H9 (cell line): ENCODE data around the gene TLX1. TPM values are rescaled to one million over a fixed set of nuclear protein-coding genes. Genes with fewer than 3 reads are reported as not detected.
A peak's percentile ranks its signal among the peaks of the same experiment; 100 is the strongest.

Experiments used
- DNase-seq: peaks from one replicate; pipeline ENCODE4 v3.0.0-alpha.2; 2017
- H2AFZ ChIP-seq: one replicate; pipeline ENCODE4 v1.6.1; 2013; ENCODE audit warnings: mild to moderate bottlenecking, low read length, control low read depth, moderate library complexity
- H2AK5ac ChIP-seq: 2 replicates; pipeline ENCODE4 v1.6.1; 2013; ENCODE audit warnings: low read length, control low read depth, mixed read lengths; ENCODE audit not compliant: insufficient read length
- H2BK120ac ChIP-seq: one replicate; pipeline ENCODE4 v1.6.1; 2013; ENCODE audit warnings: low read depth, mild to moderate bottlenecking, low read length, control low read depth, inconsistent platforms; ENCODE audit not compliant: poor library complexity, severe bottlenecking
- H2BK12ac ChIP-seq: 2 replicates; pipeline ENCODE4 v1.6.1; 2013; ENCODE audit warnings: low read length, control low read depth, mixed read lengths, low read depth; ENCODE audit not compliant: insufficient read length
- H2BK15ac ChIP-seq: 2 replicates; pipeline ENCODE4 v1.6.1; 2013; ENCODE audit warnings: low read depth, low read length, control low read depth
- H2BK20ac ChIP-seq: one replicate; pipeline ENCODE4 v1.6.1; 2013; ENCODE audit warnings: low read depth, mild to moderate bottlenecking, low read length, control low read depth, inconsistent platforms; ENCODE audit not compliant: poor library complexity, severe bottlenecking
- H2BK5ac ChIP-seq: 2 replicates; pipeline ENCODE4 v1.6.1; 2013; ENCODE audit warnings: low read length, control low read depth, mixed read lengths; ENCODE audit not compliant: insufficient read length
- H3K14ac ChIP-seq: 2 replicates; pipeline ENCODE4 v1.6.1; 2013; ENCODE audit warnings: low read length, control low read depth; ENCODE audit not compliant: insufficient read depth
- H3K18ac ChIP-seq: 2 replicates; pipeline ENCODE4 v1.6.1; 2013; ENCODE audit warnings: low read depth, mild to moderate bottlenecking, mixed read lengths, low read length, control low read depth; ENCODE audit not compliant: insufficient read length
- H3K23ac ChIP-seq: 2 replicates; pipeline ENCODE4 v1.6.1; 2013; ENCODE audit warnings: low read length, control low read depth, mixed read lengths, low read depth; ENCODE audit not compliant: insufficient read length
- H3K23me2 ChIP-seq: 2 replicates; pipeline ENCODE4 v1.6.1; 2013; ENCODE audit warnings: low read depth, mild to moderate bottlenecking, mixed read lengths, low read length, control low read depth; ENCODE audit not compliant: insufficient read length, poor library complexity, severe bottlenecking
- H3K27ac ChIP-seq: 2 replicates; pipeline ENCODE4 v1.5.1; 2013; ENCODE audit warnings: low read length, control low read depth, mixed read lengths, low read depth; ENCODE audit not compliant: insufficient read length
- H3K27me3 ChIP-seq: 2 replicates; pipeline ENCODE4 v1.6.1; 2013; ENCODE audit warnings: low read length, control low read depth, inconsistent platforms; ENCODE audit not compliant: insufficient read depth
- H3K4ac ChIP-seq: 2 replicates; pipeline ENCODE4 v1.6.1; 2013; ENCODE audit warnings: low read depth, mild to moderate bottlenecking, control low read depth, inconsistent platforms, low read length, moderate library complexity
- H3K4me1 ChIP-seq: 2 replicates; pipeline ENCODE4 v1.6.1; 2013; ENCODE audit warnings: low read length, control low read depth, inconsistent platforms; ENCODE audit not compliant: insufficient read depth
- H3K4me2 ChIP-seq: 2 replicates; pipeline ENCODE4 v1.6.1; 2013; ENCODE audit warnings: low read length, control low read depth, mixed read lengths; ENCODE audit not compliant: insufficient read length, insufficient read depth
- H3K56ac ChIP-seq: 2 replicates; pipeline ENCODE4 v1.6.1; 2013; ENCODE audit warnings: low read depth, mild to moderate bottlenecking, mixed read lengths, low read length, control low read depth; ENCODE audit not compliant: insufficient read length
- H3K79me1 ChIP-seq: 2 replicates; pipeline ENCODE4 v1.6.1; 2013; ENCODE audit warnings: low read depth, mild to moderate bottlenecking, moderate library complexity, low read length, control low read depth, inconsistent platforms; ENCODE audit not compliant: insufficient read depth, poor library complexity, severe bottlenecking
- H3K79me2 ChIP-seq: 2 replicates; pipeline ENCODE4 v1.6.1; 2013; ENCODE audit warnings: low read length, control low read depth, inconsistent platforms; ENCODE audit not compliant: insufficient read depth
- H3K9ac ChIP-seq: 2 replicates; pipeline ENCODE4 v1.6.1; 2013; ENCODE audit warnings: low read length, control low read depth, mixed read lengths; ENCODE audit not compliant: insufficient read length; ENCODE audit errors: extremely low read depth
- H3K9me3 ChIP-seq: one replicate; pipeline ENCODE4 v1.6.1; 2013; ENCODE audit warnings: low read depth, low read length, inconsistent platforms; ENCODE audit not compliant: control insufficient read depth
- H3T11ph ChIP-seq: one replicate; pipeline ENCODE4 v1.6.1; 2013; ENCODE audit warnings: mild to moderate bottlenecking, low read length, control low read depth, inconsistent platforms
- H4K20me1 ChIP-seq: one replicate; pipeline ENCODE4 v1.6.1; 2013; ENCODE audit not compliant: control insufficient read depth, insufficient read length, insufficient read depth
- H4K5ac ChIP-seq: 2 replicates; pipeline ENCODE4 v1.6.1; 2013; ENCODE audit warnings: low read depth, mild to moderate bottlenecking, mixed read lengths, low read length, control low read depth; ENCODE audit not compliant: insufficient read length
- H4K8ac ChIP-seq: replicated peaks from 2 replicates; pipeline ENCODE4 v1.6.1; 2013; ENCODE audit warnings: low read length, control low read depth, mixed read lengths, low read depth; ENCODE audit not compliant: insufficient read length
- H4K91ac ChIP-seq: 2 replicates; pipeline ENCODE4 v1.6.1; 2013; ENCODE audit warnings: low read depth, mild to moderate bottlenecking, moderate library complexity, mixed read lengths, low read length, control low read depth; ENCODE audit not compliant: insufficient read length
- H3K27ac Mint-ChIP-seq, 3 experiments: 2 replicates in 2 of 3; 3 replicates in 1 of 3; pipeline ENCODE4 v1.8.0; 2020 to 2021; ENCODE audit warnings: mixed read lengths in 3 of 3, mild to moderate bottlenecking in 1 of 3, moderate library complexity in 1 of 3
- H3K27me3 Mint-ChIP-seq: 2 replicates; pipeline ENCODE4 v1.8.0; 2021; ENCODE audit warnings: low read depth, mild to moderate bottlenecking, moderate library complexity, mixed read lengths
- H3K36me3 Mint-ChIP-seq, 3 experiments: 2 replicates in 2 of 3; 3 replicates in 1 of 3; pipeline ENCODE4 v1.8.0; 2020 to 2021; ENCODE audit warnings: low read depth in 3 of 3, mixed read lengths in 3 of 3; ENCODE audit not compliant: insufficient read depth in 1 of 3
- H3K4me1 Mint-ChIP-seq, 2 experiments: 2 replicates each; pipeline ENCODE4 v1.8.0; 2020; ENCODE audit warnings: mixed read lengths in 2 of 2
- H3K4me3 Mint-ChIP-seq, 2 experiments: 2 replicates in 1 of 2; 3 replicates in 1 of 2; pipeline ENCODE4 v1.8.0; 2020 to 2021; ENCODE audit warnings: mild to moderate bottlenecking in 2 of 2, mixed read lengths in 2 of 2, moderate library complexity in 1 of 2
- H3K9me3 Mint-ChIP-seq, 2 experiments: 2 replicates in 1 of 2; 3 replicates in 1 of 2; pipeline ENCODE4 v1.8.0; 2020; ENCODE audit warnings: mild to moderate bottlenecking in 2 of 2, mixed read lengths in 2 of 2, moderate library complexity in 1 of 2
- WGBS: extraction: QIAGEN DNeasy Blood & Tissue Kit; methylation state at CpG from one replicate; pipeline ENCODE4 v1.1.7; 2013; ENCODE audit warnings: missing lambda C conversion rate, low lambda C conversion rate, mixed read lengths; ENCODE audit not compliant: insufficient read length; ENCODE audit errors: extremely low coverage; 5-methylcytosine and 5-hydroxymethylcytosine counted together
- total RNA-seq: library from RNA; stranded (reverse); gene quantifications from 2 replicates; pipeline ENCODE4 v1.2.1, GENCODE V29; 2021
- TF ChIP-seq, protein P1 (sequence below): fragments of 200-600 bp; sonication (generic); conservative IDR thresholded peaks from 3 replicates; pipeline ENCODE4 v1.8.0; 2021; ENCODE audit warnings: antibody characterized with exemption, mild to moderate bottlenecking

TLX1 gene
- total RNA-seq, 1 experiment from 2014 or later, result not detected

DNA sequence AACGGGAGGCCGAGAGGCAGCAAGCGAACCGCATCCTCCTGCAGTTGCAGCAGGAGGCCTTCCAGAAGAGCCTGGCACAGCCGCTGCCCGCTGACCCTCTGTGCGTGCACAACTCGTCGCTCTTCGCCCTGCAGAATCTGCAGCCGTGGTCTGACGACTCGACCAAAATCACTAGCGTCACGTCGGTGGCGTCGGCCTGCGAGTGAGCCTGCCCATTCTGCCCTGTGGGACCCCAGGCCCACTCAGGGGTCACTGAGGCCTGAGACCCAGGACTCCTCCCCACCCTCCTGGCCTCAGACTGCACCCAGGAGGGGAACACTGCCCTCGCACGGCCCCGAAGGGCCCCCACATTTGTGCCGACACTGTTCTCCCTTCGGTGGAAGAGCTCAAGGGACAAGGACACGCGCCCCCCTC is 5.6 kb downstream of the TLX1 start:
- no peaks in the 10 kb centered on the region for H3K23me2 ChIP-seq
- no peak overlapping the region for H3K27ac ChIP-seq
- TF ChIP-seq, protein P1, sequence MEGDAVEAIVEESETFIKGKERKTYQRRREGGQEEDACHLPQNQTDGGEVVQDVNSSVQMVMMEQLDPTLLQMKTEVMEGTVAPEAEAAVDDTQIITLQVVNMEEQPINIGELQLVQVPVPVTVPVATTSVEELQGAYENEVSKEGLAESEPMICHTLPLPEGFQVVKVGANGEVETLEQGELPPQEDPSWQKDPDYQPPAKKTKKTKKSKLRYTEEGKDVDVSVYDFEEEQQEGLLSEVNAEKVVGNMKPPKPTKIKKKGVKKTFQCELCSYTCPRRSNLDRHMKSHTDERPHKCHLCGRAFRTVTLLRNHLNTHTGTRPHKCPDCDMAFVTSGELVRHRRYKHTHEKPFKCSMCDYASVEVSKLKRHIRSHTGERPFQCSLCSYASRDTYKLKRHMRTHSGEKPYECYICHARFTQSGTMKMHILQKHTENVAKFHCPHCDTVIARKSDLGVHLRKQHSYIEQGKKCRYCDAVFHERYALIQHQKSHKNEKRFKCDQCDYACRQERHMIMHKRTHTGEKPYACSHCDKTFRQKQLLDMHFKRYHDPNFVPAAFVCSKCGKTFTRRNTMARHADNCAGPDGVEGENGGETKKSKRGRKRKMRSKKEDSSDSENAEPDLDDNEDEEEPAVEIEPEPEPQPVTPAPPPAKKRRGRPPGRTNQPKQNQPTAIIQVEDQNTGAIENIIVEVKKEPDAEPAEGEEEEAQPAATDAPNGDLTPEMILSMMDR, result no peak
- Mint-ChIP-seq H3K4me3 (no peak overlapping the region), H3K27me3 (peaks cover 100% of the 10 kb centered on the region), H3K27ac (no peak overlapping the region), H3K4me1 (peaks cover 12 to 38% of the 10 kb centered on the region in 2 experiments), H3K9me3 (peaks cover 5 to 9% of the 10 kb centered on the region in 2 experiments; a peak in 3 of 5 replicates), H3K36me3 (no peaks in the 10 kb centered on the region; a peak in 3 of 7 replicates)
- no peak overlapping the region for H2BK5ac ChIP-seq
- H2BK15ac ChIP-seq, result no peak overlapping the region
- no peak overlapping the region for H3K14ac ChIP-seq
- H3K4me2 ChIP-seq, result no peak overlapping the region
- no peak overlapping the region for H3K56ac ChIP-seq
- no peak overlapping the region for H4K5ac ChIP-seq
- no peak overlapping the region for H2BK12ac ChIP-seq
- H4K8ac ChIP-seq, result no peak overlapping the region
- H3K23ac ChIP-seq, result no peak overlapping the region
- no peak overlapping the region for H2BK20ac ChIP-seq
- no peak overlapping the region for H3K9ac ChIP-seq
- peak; percentile 40 for DNase-seq
- H3K9me3 ChIP-seq, result no peaks in the 10 kb centered on the region
- no peak overlapping the region for H3K18ac ChIP-seq
- no peak overlapping the region for H3K4ac ChIP-seq
- no peaks in the 10 kb centered on the region for H3K79me1 ChIP-seq
- no peaks in the 10 kb centered on the region for H4K20me1 ChIP-seq
- no peak overlapping the region for H2AK5ac ChIP-seq
- no peak overlapping the region for H2AFZ ChIP-seq
- no peaks in the 10 kb centered on the region for H3K79me2 ChIP-seq
- no CpG with 5 or more reads among the region's 26 CpGs for WGBS
- no peak overlapping the region for H4K91ac ChIP-seq
- no peak overlapping the region for H3T11ph ChIP-seq
- H3K27me3 ChIP-seq, result peaks cover 100% of the 10 kb centered on the region
- H3K4me1 ChIP-seq, result no peaks in the 10 kb centered on the region
- H2BK120ac ChIP-seq, result no peak overlapping the region
